Measurements from ENCODE around the gene UCN2.

Gene UCN2, protein sequence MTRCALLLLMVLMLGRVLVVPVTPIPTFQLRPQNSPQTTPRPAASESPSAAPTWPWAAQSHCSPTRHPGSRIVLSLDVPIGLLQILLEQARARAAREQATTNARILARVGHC

GRCh38 chr3:48563382-48563918 is at the start of gene UCN2:
TSS of gene UCN2 (minus strand) at chr3:48563781. CDS start at chr3:48563124, 657 bp downstream.
- Mint-ChIP-seq H3K4me1 (ENCODE audit: low read depth) (peaks cover 15% of the 10 kb centered on the region), H3K36me3 (ENCODE audit: low read depth) (no peaks in the 10 kb centered on the region), H3K27ac (no peak within 1 kb of the TSS), H3K27me3 (ENCODE audit: low read depth) (no peaks in the 10 kb centered on the region), H3K4me3 (no peak within 1 kb of the TSS), H3K9me3 (no peaks in the 10 kb centered on the region)

DNA sequence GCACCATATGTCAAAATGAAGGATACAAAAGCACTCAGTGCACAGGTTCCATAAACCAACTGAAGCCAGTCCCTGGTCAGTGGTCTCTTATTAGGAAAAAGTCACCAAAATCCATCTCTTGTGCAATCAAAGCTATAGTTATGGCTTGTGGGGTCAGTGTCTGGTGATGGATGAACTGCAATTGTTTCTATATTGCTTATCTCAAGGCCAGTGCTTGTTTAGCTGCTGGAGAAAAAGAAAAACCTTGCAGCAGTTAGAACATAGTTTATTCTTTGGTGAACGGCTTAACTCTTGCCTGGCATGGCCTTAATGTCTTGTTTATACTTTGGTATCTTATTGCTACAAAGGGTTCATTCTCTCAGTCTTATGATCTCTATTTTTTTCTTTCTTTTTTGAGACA is 48.7 kb upstream of the UCN2 start:
- Mint-ChIP-seq H3K9me3 (peaks cover 6% of the 10 kb centered on the region), H3K4me1 (ENCODE audit: low read depth) (peaks cover 16% of the 10 kb centered on the region), H3K36me3 (ENCODE audit: low read depth) (peaks cover 7% of the 10 kb centered on the region), H3K27ac (no peak overlapping the region), H3K4me3 (no peak overlapping the region), H3K27me3 (ENCODE audit: low read depth) (no peaks in the 10 kb centered on the region)

GRCh38 chr3:48609088-48610005 is 45.8 kb upstream of the UCN2 start, which contains the start of gene UQCRC1:
TSS of gene UQCRC1 (minus strand) at chr3:48609646. CDS start at chr3:48609620, 26 bp downstream.
- peak within 1 kb of the TSS; percentile 97 for H3K4me3 Mint-ChIP-seq
- H3K4me1 Mint-ChIP-seq (ENCODE audit: low read depth), result peaks cover 16% of the 10 kb centered on the region
- H3K27me3 Mint-ChIP-seq (ENCODE audit: low read depth), result no peaks in the 10 kb centered on the region
- H3K36me3 Mint-ChIP-seq (ENCODE audit: low read depth), result peaks cover 17% of the 10 kb centered on the region
- no peaks in the 10 kb centered on the region for H3K9me3 Mint-ChIP-seq
- peak within 1 kb of the TSS; percentile 95 for H3K27ac Mint-ChIP-seq

- H3K27ac Mint-ChIP-seq, result no peak overlapping the region
These were observed 43.9 kb upstream of the UCN2 start for GRCh38 chr3:48607519-48607918.

DNA sequence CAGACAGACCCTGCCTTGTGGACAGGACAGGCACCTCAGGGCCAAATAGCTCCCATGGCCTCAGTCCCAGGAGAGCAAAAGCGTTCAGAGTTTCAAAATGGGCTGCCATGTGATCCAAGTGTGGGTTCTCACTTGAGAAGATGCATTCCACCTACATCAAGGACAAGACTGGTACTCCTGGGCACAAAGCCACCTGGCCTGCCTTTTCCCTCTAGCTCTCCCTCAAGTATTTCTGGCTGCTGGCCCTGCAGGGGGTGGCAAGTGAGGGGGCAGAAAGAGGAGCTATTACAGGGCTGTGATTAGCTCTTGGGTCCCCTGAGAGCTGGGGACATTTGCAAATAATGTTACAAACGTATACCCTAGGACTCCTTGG is 38.0 kb upstream of the UCN2 start:
- no peak overlapping the region for H3K27ac Mint-ChIP-seq
- no peaks in the 10 kb centered on the region for H3K27me3 Mint-ChIP-seq (ENCODE audit: low read depth)

More at GRCh38 chr3:48607519-48607918, 43.9 kb upstream of the UCN2 start:
- Mint-ChIP-seq H3K4me1 (ENCODE audit: low read depth) (peaks cover 12% of the 10 kb centered on the region), H3K27me3 (ENCODE audit: low read depth) (no peaks in the 10 kb centered on the region), H3K4me3 (peak overlapping the region; percentile 97), H3K9me3 (no peaks in the 10 kb centered on the region), H3K36me3 (ENCODE audit: low read depth) (peaks cover 25% of the 10 kb centered on the region)

DNA sequence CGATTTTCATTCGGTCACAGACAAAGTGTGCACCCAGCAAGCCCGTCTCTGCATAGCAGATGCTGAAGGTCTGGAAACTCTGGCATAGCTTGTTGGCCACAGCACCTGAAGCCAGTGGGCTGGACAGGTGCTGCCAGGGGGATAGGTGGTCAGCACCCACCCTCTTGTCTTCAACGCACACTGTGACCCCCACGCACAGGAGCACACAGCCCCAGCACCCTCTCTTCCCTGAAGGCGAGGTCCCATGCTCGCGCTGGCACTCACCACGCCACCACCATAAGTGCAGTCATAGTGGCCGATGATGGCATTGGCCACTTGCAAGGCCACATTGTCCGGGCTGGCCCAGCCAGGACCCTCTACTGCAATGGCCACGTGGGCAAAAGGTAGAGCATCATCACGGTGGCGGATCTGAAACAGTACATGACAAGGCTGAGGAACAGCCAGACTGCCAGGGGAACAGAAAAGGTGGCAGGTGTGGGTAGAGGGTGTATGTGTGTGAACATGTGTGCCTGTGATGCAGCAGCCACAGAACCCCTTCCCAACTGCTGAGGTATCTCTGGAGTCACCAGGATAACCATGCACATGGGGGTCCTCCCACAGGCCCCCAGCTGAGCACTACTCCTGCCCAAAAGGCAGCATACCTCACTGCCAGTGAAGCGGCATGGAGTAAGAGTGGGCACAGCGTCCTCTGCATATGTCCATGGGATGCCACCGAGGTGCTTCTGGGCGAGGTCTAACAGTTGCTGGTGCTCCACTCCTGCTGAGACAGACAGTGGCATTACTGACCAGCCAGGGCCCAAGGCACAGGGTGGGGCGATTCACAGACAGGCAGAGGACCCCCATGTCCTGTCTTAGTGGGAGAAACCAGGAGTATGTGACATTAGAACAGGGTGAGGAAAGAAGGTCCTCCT is 37.4 kb upstream of the UCN2 start:
- Mint-ChIP-seq H3K27ac (no peak overlapping the region), H3K4me3 (no peak overlapping the region), H3K4me1 (ENCODE audit: low read depth) (no peaks in the 10 kb centered on the region), H3K27me3 (ENCODE audit: low read depth) (peaks cover 3% of the 10 kb centered on the region), H3K9me3 (no peaks in the 10 kb centered on the region), H3K36me3 (ENCODE audit: low read depth) (peaks cover 27% of the 10 kb centered on the region)

More for the DNA sequence above, 38.0 kb upstream of the UCN2 start:
- Mint-ChIP-seq H3K4me3 (no peak overlapping the region), H3K4me1 (ENCODE audit: low read depth) (no peaks in the 10 kb centered on the region), H3K36me3 (ENCODE audit: low read depth) (peaks cover 28% of the 10 kb centered on the region), H3K9me3 (no peaks in the 10 kb centered on the region)

- Mint-ChIP-seq H3K4me1 (ENCODE audit: low read depth) (no peaks in the 10 kb centered on the region), H3K27ac (no peak overlapping the region), H3K9me3 (no peaks in the 10 kb centered on the region), H3K36me3 (ENCODE audit: low read depth) (peaks cover 21% of the 10 kb centered on the region), H3K4me3 (no peak overlapping the region), H3K27me3 (ENCODE audit: low read depth) (peaks cover 6% of the 10 kb centered on the region)
These were observed 36.1 kb upstream of the UCN2 start for GRCh38 chr3:48599509-48600285.

DNA sequence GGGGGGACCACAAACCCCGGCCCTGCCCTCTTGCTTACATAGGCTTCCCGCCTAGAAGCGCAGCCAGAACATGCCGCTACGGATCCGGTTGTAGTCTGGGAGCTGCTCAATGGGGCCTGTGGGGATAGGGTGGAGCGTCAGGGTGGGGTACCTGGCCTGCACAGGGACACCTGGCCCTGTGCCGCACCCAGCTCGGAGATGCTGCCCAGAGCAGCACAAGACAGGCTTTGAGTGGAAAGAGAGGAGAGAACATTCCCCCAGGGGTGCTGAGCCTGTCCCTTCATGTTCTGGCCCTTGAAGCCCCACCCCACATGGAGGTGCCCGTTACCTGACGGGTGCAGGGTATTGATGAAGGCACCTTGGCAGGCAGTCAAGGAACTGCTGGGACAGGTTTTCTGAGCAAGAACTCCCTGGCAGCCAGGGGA is 35.5 kb upstream of the UCN2 start:
- Mint-ChIP-seq H3K4me1 (ENCODE audit: low read depth) (no peaks in the 10 kb centered on the region), H3K4me3 (no peak overlapping the region), H3K36me3 (ENCODE audit: low read depth) (peaks cover 16% of the 10 kb centered on the region), H3K27ac (no peak overlapping the region), H3K27me3 (ENCODE audit: low read depth) (peaks cover 12% of the 10 kb centered on the region), H3K9me3 (no peaks in the 10 kb centered on the region)

DNA sequence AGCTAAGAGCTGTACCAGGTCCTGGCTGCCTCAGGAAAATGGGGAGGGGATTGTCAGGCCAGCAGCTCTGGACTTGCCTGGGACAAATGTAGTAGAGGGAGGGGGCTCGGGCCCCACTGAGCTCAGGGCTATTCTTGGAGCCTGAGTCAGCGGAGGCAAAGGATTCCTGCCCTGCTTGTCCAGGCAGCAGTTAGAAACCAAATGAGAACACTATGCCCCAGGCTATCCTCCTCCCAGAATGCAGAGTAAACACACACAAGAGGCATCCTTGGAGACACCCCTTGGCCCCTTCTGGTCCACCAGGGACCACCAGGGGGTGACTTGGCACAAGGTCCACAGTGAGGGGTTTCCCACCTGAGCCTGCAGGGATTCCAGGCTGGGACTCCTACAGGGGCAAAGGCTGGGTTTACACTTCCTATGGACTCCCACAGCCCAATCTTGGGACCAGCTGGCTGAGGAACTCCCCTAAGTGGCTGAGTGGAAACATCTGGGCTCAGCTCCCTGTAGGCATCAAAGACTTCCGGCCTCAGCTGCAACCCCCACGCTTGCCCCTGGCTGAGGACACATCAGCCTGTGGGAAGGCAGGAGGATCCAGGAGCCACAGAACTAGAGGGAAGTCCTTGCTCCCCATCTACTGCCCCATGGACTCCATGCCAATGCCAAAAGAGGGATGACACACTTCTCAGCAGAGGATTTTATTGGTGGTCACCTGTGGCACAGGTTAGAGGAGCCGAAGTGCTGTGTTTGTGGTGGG is 34.9 kb upstream of the UCN2 start:
- no peaks in the 10 kb centered on the region for H3K4me1 Mint-ChIP-seq (ENCODE audit: low read depth)
- H3K27me3 Mint-ChIP-seq (ENCODE audit: low read depth), result peaks cover 13% of the 10 kb centered on the region
- no peak overlapping the region for H3K4me3 Mint-ChIP-seq
- peaks cover 16% of the 10 kb centered on the region for H3K36me3 Mint-ChIP-seq (ENCODE audit: low read depth)
- H3K9me3 Mint-ChIP-seq, result no peaks in the 10 kb centered on the region
- no peak overlapping the region for H3K27ac Mint-ChIP-seq

GRCh38 chr3:48597408-48597800 is 33.8 kb upstream of the UCN2 start:
- H3K4me1 Mint-ChIP-seq (ENCODE audit: low read depth), result no peaks in the 10 kb centered on the region
- no peak overlapping the region for H3K4me3 Mint-ChIP-seq
- H3K27me3 Mint-ChIP-seq (ENCODE audit: low read depth), result peaks cover 13% of the 10 kb centered on the region
- H3K36me3 Mint-ChIP-seq (ENCODE audit: low read depth), result peaks cover 10% of the 10 kb centered on the region
- no peak overlapping the region for H3K27ac Mint-ChIP-seq
- no peaks in the 10 kb centered on the region for H3K9me3 Mint-ChIP-seq

DNA sequence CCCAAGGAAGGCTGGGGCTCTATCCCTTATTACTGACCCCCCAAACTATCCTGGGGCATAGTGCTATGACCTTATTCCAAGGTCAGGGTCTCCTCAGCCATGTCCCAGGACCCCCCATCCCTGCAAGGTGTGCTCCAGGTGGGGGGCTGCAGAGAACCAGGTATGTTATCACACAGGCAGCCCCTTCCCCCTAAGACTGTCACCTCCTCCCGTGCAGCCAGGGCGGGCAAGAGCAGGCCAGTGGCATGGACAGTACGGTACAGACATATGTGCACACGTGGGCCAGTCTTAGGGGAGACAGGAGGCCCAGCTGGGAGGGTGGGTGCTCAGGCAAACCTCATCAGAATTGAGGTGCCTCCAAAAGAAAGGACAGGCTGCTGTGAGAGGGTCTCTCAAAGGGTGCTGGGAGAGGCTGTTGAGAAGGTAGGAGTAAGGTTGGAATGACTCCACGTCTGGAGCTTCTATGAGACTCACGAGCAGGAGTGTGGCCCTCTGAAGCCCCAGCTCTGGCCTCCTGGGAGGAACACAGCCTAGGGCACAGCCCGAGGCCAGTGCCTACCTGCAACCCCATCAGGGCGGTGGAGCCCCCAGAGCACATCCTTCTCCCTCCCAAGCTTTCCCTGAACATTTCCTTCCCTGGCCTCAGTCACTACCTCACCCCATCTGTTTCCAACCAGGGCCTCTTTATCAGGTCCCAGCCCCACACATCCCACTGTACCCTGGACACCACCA is 33.3 kb upstream of the UCN2 start:
- Mint-ChIP-seq H3K27me3 (ENCODE audit: low read depth) (peaks cover 13% of the 10 kb centered on the region), H3K4me3 (no peak overlapping the region), H3K4me1 (ENCODE audit: low read depth) (no peaks in the 10 kb centered on the region), H3K27ac (no peak overlapping the region), H3K36me3 (ENCODE audit: low read depth) (peaks cover 10% of the 10 kb centered on the region), H3K9me3 (no peaks in the 10 kb centered on the region)

DNA sequence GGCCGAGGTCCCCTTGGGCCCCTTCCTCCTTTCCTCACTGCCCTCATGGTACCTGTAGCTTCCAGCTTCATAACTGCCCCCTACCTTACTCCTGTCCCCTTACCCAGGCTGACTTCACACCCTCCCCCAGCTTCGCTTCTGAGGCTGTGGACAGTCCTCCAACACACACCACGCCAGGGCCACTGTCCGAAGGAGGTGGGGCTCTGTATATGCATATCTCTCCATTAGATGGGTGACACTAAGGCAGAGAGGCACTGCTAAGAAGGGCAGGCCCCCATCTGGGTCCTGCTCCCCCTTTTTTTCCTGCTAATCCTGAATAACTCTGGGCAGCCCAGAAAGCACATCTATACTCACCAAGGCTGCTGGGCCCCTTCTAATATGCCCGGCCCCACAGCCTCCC is 32.6 kb upstream of the UCN2 start:
- no peaks in the 10 kb centered on the region for H3K4me1 Mint-ChIP-seq (ENCODE audit: low read depth)
- H3K4me3 Mint-ChIP-seq, result no peak overlapping the region
- H3K27ac Mint-ChIP-seq, result no peak overlapping the region

More for the DNA sequence above, 32.6 kb upstream of the UCN2 start:
- peaks cover 10% of the 10 kb centered on the region for H3K36me3 Mint-ChIP-seq (ENCODE audit: low read depth)
- H3K27me3 Mint-ChIP-seq (ENCODE audit: low read depth), result peaks cover 14% of the 10 kb centered on the region
- no peaks in the 10 kb centered on the region for H3K9me3 Mint-ChIP-seq
